Stimulated activated CD8-positive, alpha-beta memory T cell treated with anti-CD3 and anti-CD28 coated beads, Interleukin-15, amount 100 ng/mL, for 4 hours (primary cell): ENCODE results near the gene LRRC15.

ENCODE experiments used
- DNase-seq, 2 donors: peaks; one replicate each; pipeline ENCODE4 v3.0.0-alpha.2; 2020; ENCODE audit warnings: low read depth in 2 of 2

Gene LRRC15

DNA sequence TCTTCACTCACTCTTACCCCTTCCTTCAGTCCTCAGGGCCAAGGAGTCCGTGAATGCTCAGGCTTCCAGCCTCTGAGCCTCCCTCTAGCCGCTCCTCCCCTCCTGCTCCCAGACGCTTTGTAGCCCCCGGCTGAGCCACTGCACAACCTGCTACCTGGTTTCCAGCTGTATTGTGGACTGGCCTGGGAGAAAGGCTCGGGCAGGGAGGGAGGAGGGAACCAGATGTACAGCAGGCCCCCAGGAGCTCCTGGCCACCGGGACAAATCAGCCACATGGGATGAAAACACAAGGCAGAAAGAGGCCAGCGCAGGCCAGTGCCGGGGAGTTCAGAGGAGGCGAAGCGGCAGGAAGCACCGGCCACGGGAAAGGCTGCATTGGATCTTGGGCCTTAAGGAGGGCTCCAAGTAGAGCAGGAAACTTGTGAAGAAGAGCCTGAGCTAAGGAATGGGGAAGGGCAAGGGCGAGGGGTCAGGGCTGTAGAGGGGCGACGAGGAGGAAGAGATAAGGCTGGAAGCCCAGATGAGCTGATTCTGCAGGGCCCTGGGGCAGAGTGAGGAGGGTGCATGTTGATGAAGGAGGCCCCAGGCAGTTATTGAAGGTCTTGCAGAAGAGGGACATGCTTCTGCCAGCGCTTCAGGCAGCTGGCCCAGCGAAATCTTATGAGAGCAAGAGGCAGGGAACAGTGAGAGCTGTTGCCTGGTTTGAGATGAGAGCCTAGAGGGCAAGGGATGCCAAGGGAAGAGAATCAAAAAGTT lies 32.8 kb downstream of the LRRC15 start:
- no peak for DNase-seq

DNA sequence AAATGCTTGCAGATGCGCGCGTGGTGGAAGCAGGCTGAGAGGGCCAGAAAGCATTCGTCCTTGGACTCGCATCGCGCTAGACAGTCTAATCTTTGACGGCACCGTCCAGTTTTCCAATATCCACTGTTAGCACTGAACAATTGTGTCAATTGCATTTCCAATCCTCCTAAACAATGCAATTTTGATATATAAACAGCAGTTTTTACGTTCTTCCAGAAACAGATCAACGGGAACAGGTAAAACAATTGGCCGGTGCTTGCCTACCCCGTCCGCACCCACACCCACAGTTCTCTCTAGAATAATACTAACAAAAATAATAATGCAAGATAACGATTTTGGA lies 35.6 kb downstream of the LRRC15 start:
- DNase-seq: no peak

DNA sequence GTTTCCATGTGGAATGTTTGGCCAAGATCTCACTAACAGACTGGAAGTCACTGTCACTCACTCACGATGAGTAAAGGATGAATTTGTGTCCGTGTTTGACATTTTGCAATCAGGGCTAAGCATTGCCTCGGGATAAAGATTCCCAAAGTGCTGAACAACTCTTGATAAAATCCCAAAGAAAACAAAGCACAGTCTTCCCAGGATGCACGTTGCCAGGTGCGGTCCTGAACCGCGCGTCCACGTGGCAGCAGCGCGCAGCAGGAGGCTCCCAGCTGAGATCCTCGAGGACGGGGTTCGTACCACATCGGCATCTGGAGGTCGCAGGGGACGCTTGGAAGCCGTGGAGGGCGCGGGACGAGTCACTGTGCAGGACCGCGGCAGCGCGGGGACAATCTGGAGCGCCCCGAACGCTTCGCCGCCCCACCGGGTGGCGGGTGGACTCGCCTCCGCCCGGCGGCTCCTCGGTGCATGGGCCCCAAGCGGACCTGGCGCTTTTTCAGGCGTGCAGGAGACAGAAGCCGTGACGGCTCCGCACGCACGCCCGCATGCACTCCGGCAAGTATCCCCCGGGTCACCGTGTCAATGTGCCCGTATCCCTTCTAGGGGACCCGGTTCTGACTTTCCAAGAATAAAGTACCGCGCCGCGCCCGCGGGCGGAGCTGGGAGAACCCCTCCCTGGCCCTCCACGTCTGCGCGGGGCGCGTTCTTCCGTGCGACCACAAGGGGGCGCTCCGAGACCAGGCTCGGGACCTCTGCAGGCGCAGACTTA lies 36.1 kb downstream of the LRRC15 start:
- DNase-seq: peak; percentile 69

DNA sequence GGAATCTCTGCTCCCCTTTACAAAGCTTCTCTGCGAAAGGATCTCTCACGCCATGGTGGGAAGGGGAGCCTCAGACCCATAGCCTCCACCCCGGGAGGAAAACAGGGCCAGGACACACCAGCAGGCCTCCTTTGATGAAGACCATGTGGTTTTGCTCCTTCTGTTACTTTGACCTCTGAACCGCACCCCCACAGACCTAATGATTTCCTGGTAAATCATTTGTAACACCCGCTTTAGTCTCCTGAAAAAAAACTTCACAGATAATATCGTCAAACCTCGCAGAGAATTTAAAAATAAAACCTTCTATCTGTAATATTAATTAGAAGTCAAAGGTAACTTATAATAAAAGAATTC lies 36.7 kb downstream of the LRRC15 start:
- no peak for DNase-seq

DNA sequence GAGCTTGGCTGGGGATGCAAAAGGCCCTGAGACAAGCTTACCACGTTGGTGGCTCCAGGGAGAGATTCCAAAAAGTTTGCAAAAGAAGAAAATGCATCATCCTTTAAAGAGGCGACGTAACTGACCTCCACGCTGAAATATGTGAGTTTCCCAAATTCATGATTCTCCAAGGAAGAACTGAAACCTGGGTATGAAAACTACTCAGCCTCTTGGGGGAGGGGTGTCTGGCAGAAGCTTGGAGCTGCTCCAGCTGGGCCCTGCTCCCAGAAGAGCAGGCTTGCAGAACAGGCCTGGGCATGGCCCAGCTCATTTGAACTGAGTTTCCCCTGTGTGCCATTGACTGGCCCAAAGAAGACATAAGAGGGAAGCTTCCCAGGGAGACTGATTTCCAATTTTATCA lies 39.0 kb downstream of the LRRC15 start:
- no peak for DNase-seq

DNA sequence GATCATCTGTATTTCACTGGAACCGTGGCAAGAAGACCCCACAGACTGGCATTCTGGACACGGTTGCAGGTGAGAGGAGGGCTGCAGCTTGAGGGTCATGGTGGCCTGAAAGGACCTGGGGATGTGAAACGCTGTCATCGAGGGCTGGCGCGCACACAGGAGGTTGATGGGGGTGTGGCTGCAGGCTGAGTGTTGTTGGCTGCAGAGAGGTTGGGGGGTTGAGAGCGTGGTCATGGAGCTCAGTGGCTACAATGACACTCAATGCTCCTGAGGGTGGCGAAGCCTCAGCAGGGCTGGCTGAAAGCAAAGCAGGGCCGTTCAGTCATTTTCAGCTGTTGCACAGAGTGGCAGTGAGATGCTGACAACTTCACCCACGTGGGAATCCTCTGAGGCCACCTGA lies 39.4 kb downstream of the LRRC15 start:
- no peak for DNase-seq

DNA sequence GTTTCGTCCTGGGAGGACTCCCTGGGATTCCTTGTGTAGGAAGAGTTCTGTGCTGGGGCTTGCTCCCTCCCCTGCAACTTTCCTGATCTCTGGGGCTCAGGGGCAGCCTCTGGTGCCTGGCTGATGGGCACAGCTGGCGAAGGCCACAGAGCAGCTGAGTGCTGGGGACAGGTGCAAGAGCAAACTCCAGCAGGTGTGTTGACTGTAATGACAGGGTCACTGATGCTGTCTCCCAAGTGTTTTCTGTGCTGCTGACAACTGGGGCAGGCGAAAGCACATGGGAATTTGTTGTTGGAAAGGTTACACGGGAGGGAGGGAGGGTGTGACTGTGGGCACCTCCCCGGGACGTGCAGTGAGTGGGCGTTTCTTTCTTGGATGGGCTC lies 40.0 kb downstream of the LRRC15 start:
- DNase-seq: no peak

DNA sequence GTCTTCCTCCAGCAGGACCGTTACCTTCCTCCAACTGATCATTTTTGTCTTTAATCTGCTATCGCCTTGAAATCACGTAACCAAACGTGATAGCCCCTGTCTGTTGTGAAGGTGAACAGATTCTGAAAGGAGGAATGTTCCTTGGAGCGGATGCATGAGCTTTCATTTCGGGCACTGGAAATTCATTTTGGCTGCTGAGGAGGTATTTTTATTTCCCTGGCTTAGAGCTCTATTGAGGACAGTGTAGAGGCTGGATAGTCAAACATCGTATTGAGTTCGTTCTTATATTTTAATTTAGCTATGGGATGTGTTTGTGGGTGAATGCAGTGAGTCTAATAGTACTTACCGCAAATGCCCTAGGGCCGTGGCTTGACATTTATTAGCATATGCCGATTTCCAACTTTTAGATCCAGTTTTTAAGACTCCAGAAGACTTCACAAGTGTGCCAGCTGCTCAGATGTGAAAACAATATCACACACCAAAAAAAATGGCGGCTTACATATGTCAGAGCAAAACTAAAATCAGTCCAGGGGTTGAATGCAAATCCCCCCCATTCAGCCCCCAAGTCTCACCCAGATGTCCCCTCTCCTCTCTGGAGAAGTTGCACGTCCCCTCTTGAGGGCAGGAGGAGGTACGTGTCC lies 40.5 kb downstream of the LRRC15 start:
- no peak for DNase-seq

DNA sequence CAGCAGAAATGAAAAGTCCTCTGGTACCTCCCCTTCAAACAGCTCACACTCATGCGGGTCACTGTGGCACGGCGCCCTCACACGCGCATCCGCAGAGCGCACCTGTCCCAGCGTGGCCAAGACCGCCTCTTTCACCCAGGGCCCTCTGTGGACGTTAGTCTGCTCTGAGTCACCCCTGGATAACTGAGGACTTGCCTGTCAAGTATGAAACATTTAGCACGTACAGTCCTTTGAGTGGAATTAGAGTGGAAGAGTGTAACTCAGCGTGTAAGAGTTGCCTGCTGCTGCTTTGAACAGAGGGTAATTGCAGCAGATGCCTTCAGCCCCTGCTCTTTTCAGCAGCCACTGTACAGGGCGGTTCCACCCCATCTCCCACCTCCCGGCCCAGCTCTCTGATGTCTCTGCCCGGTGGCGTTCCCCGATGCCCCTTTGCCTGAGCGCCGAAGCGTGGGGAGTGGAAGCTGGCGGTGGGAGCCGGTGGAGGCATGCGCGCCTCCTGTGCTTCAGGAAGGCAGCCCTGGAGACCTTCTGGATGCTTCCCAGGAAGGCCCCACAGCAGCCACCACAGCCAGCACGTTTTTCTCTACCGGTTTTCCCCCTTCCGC lies 41.4 kb downstream of the LRRC15 start:
- no peak for DNase-seq

DNA sequence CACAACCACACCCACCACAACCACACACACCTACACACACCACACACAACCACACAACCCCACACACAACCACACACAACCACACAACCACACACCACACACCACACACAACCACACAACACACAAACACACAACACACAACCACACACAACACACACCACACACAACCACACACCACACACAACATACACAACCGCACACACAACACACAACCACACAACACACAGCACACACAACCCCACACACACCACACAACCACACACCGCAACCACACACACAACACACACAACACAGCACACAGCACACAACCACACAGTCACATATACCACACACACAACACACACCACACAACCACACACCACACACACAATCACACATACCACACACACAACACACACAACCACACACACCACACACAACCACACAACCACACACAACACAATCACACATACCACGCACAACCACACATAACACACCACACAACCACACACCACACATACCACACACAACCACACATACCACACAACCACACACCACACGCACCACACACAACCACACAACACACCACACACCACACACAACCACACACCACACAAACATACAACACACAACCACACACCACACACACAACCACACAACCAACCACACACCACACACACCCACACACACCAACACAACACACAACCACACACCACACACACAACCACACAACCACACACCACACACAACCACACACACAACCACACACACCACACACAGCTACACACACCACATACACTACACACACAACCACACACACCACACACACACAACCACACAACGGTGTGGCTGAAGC lies 42.1 kb downstream of the LRRC15 start:
- no peak for DNase-seq

DNA sequence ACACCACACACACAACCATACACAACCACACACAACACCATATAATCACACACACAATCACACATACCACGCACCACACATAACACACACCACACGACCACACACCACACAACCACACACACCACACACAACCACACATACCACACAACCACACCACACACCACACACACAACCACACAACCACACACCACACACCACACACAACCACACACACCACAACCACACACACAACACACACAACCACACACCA lies 42.6 kb downstream of the LRRC15 start:
- DNase-seq: no peak

DNA sequence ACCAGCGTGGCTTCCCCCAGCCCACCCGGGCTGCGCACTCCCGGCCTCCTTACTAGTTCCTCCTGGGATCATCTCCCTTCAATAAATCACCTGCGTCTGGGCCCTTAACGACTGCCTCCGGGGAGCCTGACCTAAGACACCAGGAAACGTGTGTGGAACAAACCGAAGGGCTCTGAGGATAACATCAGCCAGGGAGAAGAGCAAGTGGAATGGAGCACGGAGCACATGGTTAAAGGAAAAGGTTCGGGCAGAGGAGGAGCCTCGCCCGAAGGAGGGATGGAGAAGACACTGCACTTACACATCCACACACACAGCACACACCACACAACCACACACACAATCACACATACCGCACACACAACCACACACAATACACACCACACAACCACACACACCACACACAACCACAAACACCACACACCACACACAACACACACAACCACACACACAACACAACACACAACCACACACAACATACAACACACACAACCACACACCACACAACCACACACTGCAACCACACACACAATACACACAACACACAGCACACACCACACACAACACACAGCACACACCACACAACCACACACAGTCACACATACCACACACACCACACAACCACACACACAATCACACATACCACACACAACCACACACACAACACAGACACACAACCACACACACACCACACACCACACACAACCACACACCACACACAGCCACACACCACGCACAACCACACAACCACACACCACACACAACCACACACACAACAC lies 43.2 kb downstream of the LRRC15 start:
- DNase-seq: no peak

DNA sequence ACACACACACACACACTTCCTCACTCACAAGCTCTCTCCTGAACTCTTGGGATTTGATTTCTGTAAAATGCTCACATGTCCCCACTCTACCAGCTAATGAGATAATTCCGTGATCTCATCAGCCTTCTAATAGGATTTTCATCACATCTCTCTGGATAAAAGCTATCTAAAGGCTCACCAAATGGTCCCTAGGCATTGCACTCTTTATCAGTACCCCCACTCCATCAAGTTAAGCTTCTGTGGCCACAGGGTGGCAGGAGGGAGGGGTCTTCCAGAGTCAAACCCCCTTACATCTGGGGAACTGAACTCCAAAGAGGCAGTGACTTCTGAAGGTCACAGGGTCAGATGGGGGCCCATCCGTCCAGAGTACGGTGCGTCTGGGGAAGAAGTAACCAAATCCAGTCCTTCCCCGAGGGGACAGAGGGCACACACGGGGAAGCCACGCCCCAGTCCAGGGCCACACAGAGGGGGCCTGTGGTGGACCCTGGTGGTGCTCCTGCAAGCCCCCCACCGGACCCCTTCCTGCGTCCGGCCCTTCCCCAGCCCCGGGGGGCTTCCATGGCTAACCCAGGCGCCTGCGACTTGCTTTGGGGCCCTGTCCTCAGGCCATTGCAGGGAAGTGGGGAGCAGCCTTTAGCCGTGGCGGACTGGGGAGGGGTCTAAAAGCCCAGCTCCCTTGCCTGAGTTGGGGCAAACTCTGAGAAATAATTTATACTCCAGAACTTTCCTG lies 44.0 kb downstream of the LRRC15 start:
- DNase-seq: no peak

DNA sequence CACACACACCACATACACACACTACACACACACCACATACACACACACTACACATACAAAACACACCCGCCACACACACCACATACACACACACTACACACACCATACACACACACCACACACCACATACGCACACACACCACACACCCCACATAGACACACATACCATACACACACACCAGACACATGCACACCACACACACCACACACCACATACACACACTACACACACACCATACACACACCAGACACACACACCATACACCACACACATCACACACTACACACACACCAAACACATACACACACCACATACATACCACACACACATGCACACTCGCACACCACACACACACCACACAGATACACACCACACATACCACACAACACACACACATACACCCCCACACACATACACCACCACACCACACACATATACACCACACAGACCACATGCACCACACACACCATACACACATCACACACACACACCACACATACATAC lies 44.7 kb downstream of the LRRC15 start:
- DNase-seq: no peak

DNA sequence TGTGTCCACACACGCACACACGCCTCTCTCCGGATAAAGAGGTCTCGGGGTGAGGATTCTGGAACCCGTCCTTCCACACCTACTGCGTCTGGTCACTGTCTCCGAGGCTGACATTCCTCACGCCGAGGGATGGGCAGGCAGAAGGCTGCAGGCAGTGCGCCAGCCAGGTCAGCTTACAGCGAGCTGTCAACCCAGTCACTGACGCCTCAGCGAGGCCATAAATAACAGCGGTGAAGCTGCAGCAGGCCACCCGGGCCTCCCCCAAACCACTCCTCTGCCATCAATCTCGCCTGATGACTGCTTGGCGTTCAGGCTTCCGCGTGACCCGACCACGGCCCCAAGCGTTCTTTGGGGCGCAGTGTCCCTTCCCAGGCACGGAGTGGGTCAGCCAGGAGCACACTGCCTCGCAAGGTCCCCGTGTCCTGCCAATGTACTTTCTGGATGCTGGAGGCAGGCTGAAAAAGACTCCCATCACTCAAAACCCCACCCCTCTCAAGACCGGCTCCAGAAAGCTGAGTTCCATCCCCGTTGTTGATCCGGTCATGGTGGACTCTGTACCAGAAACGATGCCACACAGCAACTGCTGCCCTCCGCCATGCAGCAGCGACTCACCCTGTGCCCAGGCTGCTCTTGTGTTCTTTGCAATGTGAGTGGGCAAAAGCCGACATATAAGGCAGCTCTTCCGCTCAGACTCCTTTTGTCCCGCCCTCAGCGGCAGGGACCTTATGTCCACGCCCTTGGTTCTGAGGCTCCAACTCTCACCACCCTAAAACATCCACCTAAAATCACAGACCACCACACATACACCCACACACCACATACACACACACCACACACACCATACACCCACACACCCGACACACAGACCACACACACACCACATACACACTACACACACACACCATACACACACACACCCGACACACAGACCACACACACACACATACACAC lies 45.5 kb downstream of the LRRC15 start:
- peak in 1 of 2 donors; percentile 18 for DNase-seq

DNA sequence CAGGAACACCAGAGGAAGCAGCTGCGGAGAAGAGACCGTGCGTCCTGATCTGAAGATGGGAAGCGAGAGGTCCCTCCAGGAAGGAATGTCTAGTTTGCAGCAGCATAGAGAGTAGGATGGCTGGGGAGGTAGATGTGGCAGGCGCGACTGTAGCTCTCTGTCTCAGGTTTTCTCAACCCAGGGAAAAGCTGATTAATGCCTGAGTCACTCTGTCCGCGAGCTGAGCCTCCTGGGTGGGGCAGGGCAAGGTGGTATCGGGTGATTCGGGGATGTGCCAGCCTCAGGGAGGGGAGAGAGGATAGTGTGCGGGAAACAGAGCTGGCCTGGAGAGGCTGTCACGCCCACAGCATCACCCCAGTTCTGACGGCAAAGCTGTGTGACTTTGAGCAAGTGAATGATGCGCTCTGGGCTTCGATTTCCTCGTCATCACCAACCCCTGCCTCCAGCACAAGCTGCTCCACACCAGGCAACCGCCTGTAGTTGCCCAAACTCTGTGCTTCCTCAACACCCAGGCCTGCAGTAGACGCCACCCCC lies 46.8 kb downstream of the LRRC15 start:
- no peak for DNase-seq

DNA sequence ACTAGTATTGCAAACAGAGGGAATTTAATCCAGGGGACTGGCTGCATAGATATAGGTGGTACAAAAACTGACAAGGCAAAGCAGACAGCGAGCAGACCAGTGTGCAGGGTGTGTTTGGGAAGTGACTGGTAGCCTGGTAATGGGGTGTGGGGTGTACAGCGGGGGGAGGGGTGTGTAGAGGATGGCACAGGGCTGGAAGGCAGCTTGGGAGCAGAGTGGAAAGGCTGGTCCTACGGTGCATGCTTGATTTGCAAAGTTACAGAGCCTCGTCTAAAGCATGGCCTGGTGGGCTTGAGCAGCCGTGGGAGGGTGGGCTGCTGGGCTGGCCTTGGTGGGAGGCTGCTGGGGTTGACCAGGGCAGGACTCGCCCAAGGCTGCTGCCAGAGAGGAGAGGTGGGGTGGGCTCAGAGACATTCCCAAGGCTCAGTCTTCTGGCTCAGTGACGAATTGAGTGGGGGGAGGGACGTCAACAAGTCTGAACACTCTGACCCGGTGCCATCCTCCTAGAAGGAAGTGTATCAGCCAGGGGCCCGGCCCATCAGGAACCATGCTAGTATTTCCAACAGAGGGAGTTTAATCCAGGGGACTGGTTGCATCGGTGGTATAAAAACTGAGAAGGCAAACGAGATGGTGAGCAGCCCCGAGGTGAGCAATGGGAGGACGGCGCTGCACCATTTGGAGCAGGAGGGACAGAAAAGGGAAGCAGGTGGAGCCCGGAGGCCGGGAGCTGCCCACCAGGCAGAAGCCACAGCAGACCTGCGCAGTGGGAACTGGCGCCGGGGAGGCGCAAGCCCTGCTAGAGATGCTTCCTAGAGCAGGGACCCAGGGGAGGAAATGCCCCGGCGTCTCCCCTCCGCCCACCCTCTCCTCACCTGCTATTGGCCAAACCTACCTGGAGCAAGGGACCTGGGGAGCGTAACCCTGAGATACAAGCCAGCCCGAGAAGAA lies 47.6 kb downstream of the LRRC15 start:
- DNase-seq: no peak

DNA sequence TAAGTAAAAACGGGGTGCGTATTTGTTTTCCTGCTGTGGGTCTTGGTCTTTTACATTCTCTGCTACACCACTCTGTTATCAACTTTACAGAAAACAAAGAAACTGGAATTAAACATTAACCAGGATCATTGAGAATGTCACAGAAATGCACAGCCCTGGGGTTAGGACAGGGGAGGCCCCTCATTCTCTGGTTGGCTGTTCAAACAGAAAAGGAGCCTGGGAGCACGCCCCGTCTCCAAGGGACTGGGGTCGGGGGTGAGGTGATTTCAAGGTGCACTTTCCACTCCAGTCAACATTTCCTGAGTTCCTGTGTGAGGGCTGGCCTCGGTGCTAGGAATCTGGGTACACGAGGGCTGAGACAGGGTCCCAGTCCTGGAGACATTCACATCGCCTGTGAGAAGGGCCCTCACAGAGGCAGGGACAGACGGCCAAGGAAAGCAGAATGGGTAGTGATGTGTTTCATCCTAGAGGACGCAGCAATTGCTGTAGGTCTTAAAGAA lies 48.7 kb downstream of the LRRC15 start:
- DNase-seq: no peak
